HG03575 (cell line): Measurements from ENCODE around the gene SLC22A17.

ENCODE experiments used
- ATAC-seq: cut with Tn5 transposase; IDR thresholded peaks from one replicate; pipeline ENCODE4 v1.9.1; 2021; ENCODE audit not compliant: unreplicated experiment, insufficient number of reproducible peaks, low FRiP score; ENCODE audit errors: extremely low read depth

SLC22A17 gene

GRCh38 chr14:23299211-23299957 lies 53.3 kb downstream of the SLC22A17 start:
- no peak for ATAC-seq

GRCh38 chr14:23297611-23298277 lies 54.9 kb downstream of the SLC22A17 start:
- no peak for ATAC-seq

GRCh38 chr14:23297096-23297495 lies 55.6 kb downstream of the SLC22A17 start:
- no peak for ATAC-seq
